Measurements from ENCODE around the gene ATP5F1B. TPM values are rescaled to one million over a fixed set of nuclear protein-coding genes. Genes with fewer than 3 reads are reported as not detected.

The ATP5F1B gene
- total RNA-seq, 1 donor from 2014 or later: 3,152 TPM

GRCh38 chr12:56591126-56591525, 54.7 kb downstream of the ATP5F1B start:
- DNase-seq (ENCODE audit: missing footprints) (no peak), ATAC-seq (no peak)
- intact Hi-C loops (cut with DNase I): loop anchor here (5.0 kb wide), 1 partner anchor 41 kb away; the partner anchor contains the start of gene BAZ2A

- DNase-seq (ENCODE audit: missing footprints) (no peak), ATAC-seq (no peak)
- intact Hi-C loops (cut with DNase I): loop anchor here (5.0 kb wide), 1 partner anchor 42 kb away; the partner anchor contains the start of gene BAZ2A
These were observed 55.5 kb downstream of the ATP5F1B start for GRCh38 chr12:56590237-56590830.

GRCh38 chr12:56589783-56590182, 56.0 kb downstream of the ATP5F1B start:
- DNase-seq (ENCODE audit: missing footprints): no peak
- intact Hi-C loops (cut with DNase I): loop anchor here (5.0 kb wide), 1 partner anchor 43 kb away; the partner anchor contains the start of gene BAZ2A
- no peak for ATAC-seq

Other genes with a start within 250 kb of the ATP5F1B start
- 3.2 TPM for gene TIMELESS, start 196.6 kb downstream of the ATP5F1B start, total RNA-seq
- gene MIP, start 191.3 kb downstream of the ATP5F1B start, total RNA-seq: not detected
- gene SPRYD4, start 177.4 kb downstream of the ATP5F1B start, total RNA-seq: 3.1 TPM
- 0.76 TPM for gene GLS2, start 157.8 kb downstream of the ATP5F1B start, total RNA-seq
- 30.2 TPM for gene RBMS2, start 124.2 kb downstream of the ATP5F1B start, total RNA-seq
- 31.4 TPM for gene BAZ2A, start 15.7 kb downstream of the ATP5F1B start, total RNA-seq
- gene PTGES3, start 42.3 kb upstream of the ATP5F1B start, total RNA-seq: 132 TPM
- gene NACA, start 79.3 kb upstream of the ATP5F1B start, total RNA-seq: 432 TPM
- gene PRIM1, start 106.3 kb upstream of the ATP5F1B start, total RNA-seq: 5.1 TPM
- 0.27 TPM for gene HSD17B6, start 117.3 kb upstream of the ATP5F1B start, total RNA-seq

Data from Right ventricle myocardium inferior (tissue), 1 donor.